GM18867 (cell line): ENCODE data around the gene CMSS1.

Experiments
- ATAC-seq: cut with Tn5 transposase; IDR thresholded peaks from one replicate; pipeline ENCODE4 v1.9.1; 2021; ENCODE audit warnings: mild to moderate bottlenecking, moderate library complexity; ENCODE audit not compliant: unreplicated experiment

Gene CMSS1

GRCh38 chr3:99954914-99955644 is 137.4 kb downstream of the CMSS1 start:
- no peak for ATAC-seq

DNA sequence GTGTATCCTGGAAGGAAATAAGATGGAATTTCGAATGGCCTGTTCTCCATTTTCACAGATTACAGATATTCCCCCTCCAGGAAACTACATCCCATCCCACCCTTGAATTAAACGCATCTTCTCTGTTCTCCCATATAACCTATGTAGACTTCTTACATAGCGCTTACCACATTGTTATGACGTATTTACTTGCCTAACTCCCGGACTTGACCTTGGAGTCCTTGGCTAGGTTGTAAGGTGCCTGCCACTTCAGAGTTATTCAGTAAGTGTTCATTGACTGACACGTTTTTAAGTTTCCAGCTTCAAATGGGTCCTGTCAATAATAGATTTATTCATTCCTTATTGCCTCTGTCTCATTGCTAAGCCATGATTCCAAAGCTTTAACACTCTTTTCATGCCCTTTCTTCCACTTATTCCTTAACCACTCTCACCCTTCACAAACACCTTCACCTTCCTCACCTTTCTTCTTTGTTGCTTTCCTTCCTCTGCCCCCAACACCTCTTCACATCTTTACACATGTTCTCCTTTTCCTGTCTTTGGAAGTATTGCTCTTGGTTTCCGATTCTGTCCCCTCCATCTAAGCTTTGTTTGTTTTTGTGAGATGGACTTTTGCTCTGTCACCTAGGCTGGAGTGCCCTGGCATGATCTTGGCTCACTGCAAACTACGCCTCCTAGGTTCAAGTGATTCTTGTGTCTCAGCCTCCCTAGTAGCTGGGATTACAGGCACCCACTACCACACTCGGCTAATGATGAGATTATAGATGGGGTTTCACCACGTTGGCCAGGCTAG is 138.3 kb downstream of the CMSS1 start:
- no peak for ATAC-seq

- no peak for ATAC-seq
Observed at GRCh38 chr3:99957151-99957796, 139.6 kb downstream of the CMSS1 start.

DNA sequence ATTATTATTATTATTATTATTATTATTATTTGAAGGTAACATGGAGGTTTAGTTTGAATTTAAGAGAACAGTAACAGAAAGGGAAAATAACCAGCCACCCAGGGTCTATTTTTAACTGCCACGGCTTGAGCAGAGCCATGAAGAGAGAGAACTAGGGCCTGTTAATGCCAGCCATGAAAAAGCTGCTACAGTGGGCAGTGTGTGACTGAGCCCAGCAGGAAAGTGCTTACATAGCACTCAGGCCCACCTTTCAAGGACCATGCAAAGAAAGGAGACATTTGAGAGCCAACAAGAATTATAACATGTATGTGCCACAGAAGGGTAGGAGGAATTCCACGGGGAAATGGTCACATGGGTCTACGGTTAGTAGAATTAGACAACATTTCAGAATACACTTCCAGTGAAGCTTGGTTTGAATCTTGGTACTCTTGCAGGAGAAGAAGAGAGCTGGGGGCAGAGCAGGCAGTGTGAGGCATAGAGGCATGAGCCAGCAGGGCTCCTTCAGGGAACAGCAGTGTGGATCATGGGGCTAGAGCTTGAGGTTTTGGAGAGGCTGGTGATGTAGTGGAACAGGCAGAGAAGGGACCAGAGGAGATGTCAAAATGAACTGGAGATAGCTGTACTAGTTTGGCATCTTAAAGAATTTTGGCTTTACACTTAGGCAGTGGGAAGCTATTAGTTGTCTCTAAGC is 140.7 kb downstream of the CMSS1 start:
- no peak for ATAC-seq

- ATAC-seq = no peak
Observed at GRCh38 chr3:99960123-99960878, 142.6 kb downstream of the CMSS1 start.

GRCh38 chr3:99960941-99961340 is 143.3 kb downstream of the CMSS1 start:
- ATAC-seq = no peak

- ATAC-seq = no peak
Observed at GRCh38 chr3:99961756-99962515, 144.3 kb downstream of the CMSS1 start.

- ATAC-seq = no peak
Observed at GRCh38 chr3:99962703-99963102, 145.0 kb downstream of the CMSS1 start.

DNA sequence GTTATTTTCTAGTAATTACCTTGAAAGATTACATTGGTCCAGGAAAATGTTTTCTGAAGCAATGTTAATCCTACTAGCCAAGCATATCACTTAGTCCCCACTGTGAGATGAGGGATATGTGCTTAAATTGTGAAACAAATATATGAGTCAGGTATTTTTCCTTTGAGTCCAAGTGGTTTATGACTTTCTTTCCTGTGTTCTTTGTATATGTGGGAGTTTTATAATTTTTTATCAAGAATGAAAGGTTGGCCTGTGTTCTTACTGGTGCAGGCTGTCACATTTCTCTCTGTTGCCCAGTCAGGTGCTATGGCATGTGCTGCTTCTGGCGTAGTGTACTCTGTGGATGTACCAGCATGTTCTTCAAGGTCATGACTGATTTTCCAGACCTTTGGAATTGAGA is 147.4 kb downstream of the CMSS1 start:
- ATAC-seq = no peak

DNA sequence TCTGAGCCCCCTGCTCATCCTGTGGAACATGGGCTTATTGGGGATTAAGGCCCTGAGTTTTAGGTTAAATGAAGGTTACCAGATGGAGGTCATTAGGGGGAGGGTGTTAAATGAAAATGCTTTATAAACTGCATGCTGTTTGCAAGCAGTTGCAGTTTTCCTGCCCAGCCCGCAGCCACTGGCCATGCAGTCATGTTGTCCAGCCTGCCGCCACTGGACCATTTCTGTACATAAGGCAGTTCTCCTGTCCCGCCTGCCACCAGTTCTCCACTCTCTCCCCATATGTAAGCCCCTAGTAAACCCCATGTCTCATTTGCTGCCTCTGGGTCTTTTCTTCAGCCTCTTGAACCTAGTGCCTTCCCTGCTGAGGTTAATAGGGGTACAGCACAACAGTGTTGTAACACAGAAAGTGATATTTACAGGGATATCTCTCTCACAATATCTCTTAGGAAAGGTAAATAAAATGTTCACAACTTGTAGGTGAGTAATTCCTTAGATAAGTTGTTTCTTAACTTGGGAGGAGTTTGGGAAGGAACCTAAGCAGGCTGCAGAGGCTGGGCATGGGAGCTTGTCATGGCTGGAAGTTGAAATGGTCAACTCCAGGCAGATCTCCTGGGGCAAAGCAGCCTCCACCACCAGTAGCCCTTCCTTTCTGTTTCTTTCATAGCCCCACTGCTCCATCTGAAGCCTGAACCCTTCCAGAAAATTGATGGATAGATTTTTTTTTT is 148.2 kb downstream of the CMSS1 start:
- ATAC-seq = no peak

DNA sequence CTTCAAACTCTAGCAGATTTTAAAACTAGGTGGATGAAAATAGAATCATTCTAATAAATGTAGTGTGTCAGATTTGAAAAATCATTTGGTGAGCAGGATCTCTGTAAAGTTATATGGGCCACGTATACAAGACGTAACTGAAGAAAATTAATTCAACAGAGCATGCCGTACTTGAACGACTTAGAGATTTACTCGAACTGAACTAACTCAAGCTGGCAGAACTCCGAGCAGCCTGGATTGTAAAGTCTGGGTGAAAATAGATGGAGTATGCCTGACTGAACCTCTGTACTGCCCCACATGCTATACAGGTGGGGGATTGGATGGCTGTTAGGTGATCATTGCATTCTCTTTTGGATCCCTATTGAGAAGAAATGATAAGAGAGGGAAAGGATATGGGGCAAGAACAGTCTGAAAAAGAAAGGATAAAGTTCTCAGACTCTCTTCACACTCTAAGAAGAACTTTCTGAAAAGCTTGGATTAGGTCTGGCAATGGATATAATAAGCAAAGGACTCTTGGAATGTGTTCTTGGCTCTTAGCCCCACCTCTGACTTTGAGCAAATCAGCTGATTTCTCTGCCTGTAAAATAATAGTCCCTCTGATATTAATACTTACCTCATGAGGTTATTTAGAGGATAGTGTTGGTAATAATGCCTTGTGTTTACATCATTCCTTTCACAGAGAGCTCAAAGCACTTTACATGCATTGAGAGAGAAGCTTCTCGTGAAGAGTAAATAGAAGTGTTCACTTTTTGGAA is 149.2 kb downstream of the CMSS1 start:
- no peak for ATAC-seq

- ATAC-seq = no peak
Observed at GRCh38 chr3:99967796-99968195, 150.1 kb downstream of the CMSS1 start.

DNA sequence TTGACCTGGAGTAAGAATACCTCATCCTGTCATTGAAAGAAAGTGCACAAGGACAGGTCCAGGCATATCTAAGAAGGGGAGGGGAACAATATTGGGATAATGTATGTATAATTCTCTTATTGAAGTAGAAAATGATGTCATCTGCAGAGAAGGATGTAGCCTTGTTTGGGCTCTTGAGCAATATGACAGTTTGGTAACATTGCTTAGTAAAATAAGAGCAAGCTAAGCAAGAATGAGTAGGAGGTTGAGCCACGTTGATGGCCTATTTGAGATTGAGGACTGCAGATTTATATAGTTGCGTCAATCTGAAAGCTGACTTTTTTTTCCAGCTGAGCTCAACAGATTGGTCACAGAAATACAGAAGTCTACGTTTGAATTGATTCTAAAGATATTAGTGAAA is 151.5 kb downstream of the CMSS1 start:
- ATAC-seq = no peak

- ATAC-seq = peak; percentile 95
Observed at GRCh38 chr3:99970198-99970597, 152.5 kb downstream of the CMSS1 start.

- no peak for ATAC-seq
Observed at GRCh38 chr3:99971761-99972160, 154.1 kb downstream of the CMSS1 start.

DNA sequence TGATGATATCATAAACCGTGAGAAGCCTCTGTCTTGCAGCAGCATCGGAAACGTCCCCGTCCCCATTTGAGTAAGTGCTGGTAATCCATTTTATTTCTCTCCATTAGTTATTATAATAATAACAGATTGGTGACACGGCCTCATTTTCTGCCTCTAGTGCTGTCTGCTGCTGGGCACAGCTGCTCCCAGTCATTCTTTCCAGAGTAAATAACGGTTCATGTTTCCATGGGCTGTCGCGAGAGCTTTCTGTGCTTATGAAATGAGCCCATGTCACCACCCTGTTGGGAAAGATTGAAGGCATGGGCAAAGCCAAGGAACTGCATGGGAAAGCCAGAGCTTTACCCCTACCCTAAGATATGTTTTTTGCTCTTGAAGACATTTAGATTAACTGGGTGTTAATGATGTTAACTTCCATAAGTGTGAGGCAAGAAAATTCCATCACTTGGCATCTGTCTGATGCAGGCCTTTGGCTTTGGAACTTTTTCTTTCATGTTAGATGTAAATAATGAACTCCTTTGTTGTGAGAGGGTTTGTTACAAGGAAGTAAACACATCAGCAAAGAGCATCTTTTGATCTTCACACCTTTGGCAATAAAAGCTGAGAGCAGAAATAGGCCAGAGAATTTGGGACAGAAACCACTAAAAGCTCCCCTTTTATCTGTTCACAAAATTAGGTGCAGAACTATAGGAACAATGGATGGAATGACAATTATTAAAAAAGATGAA is 154.9 kb downstream of the CMSS1 start:
- no peak for ATAC-seq

GRCh38 chr3:99974989-99975388 is 157.3 kb downstream of the CMSS1 start:
- no peak for ATAC-seq

- ATAC-seq = no peak
Observed at GRCh38 chr3:99976584-99976983, 158.9 kb downstream of the CMSS1 start.
